Tibial artery (tissue), 4 donors: ENCODE data around the gene PRKCSH.
"Not testable (repeated sequence)": the region's sequence is repeated elsewhere in the genome, so short reads cannot be mapped to it uniquely, and the experiment has no call there.

Experiments
- DNase-seq, 2 donors: peaks; one replicate each; pipeline ENCODE4 v3.0.0-alpha.2; 2019
- H3K27ac ChIP-seq, 2 donors: fragments of 200-600 bp; sonication (generic) in 1 of 2; 1 replicate in 1 of 2; 2 replicates in 1 of 2; pipeline ENCODE4 v1.5.1; 2018 to 2019; ENCODE audit warnings: mild to moderate bottlenecking in 1 of 2
- H3K27me3 ChIP-seq, 2 donors: fragments of 200-600 bp; sonication (generic) in 1 of 2; one replicate each; pipeline versions ENCODE4 v1.5.1 to v1.6.0; 2016 to 2019
- H3K36me3 ChIP-seq, 3 donors: fragments of 200-600 bp; sonication (generic) in 2 of 3; one replicate each; pipeline ENCODE4 v1.5.1; 2016 to 2019; ENCODE audit warnings: mild to moderate bottlenecking in 2 of 3
- H3K4me1 ChIP-seq, 4 donors: fragments of 200-600 bp; sonication (generic) in 2 of 4; 1 replicate in 3 of 4; 2 replicates in 1 of 4; pipeline ENCODE4 v1.5.1; 2016 to 2019
- H3K4me3 ChIP-seq, 2 donors: fragments of 200-600 bp; sonication (generic) in 1 of 2; 1 replicate in 1 of 2; 2 replicates in 1 of 2; pipeline ENCODE4 v1.5.1; 2018 to 2019; ENCODE audit warnings: mild to moderate bottlenecking in 2 of 2
- H3K9me3 ChIP-seq, 3 donors: fragments of 200-600 bp; sonication (generic) in 1 of 3; one replicate each; pipeline ENCODE4 v1.5.1; 2016 to 2019
- CTCF ChIP-seq, 2 experiments: fragments of 200-600 bp in 1 of 2; fragments of 450-650 bp in 1 of 2; IDR thresholded peaks; one replicate each; pipeline ENCODE4 v1.5.1; 2017 to 2019; ENCODE audit warnings: antibody characterized with exemption in 2 of 2, mild to moderate bottlenecking in 1 of 2, moderate library complexity in 1 of 2
- intact Hi-C: fragments of 100-400 bp; cut with DNase I; formaldehyde crosslinking; loops from one replicate; pipeline ENCODE4 v1.15.0; 2023; ENCODE audit warnings: low total_unique reads

PRKCSH gene

GRCh38 chr19:11453468-11454341 lies 18.3 kb downstream of the PRKCSH start:
- no peak for TF ChIP-seq CTCF (IDR thresholded peaks at IDR 0.05)
- intact Hi-C loops = no loop called here
- Histone ChIP-seq H3K36me3 (peaks cover 10 to 24% (median 17%) of the 10 kb centered on the region in 3 donors), H3K27me3 (peaks cover 0 to 41% of the 10 kb centered on the region in 2 donors), H3K4me1 (peaks cover 0 to 15% (median 4%) of the 10 kb centered on the region in 4 donors), H3K4me3 (no peak overlapping the region), H3K27ac (no peak overlapping the region), H3K9me3 (no peaks in the 10 kb centered on the region)
- no peak for DNase-seq

DNA sequence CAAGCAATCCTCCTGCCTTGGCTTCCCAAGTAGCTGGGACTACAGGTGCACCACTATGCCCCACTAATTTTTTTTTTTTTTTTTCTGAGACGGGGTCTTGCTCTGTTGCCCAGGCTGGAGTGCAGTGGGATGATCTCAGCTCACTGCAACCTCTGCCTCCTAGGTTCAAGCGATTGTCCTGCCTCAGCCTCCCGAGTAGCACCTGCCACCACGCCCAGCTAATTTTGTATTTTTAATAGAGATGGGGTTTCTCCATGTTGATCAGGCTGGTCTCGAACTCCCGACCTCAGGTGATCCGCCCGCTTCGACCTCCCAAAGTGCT lies 19.8 kb downstream of the PRKCSH start:
- H3K9me3 ChIP-seq, intact Hi-C loops: not testable (repeated sequence)

DNA sequence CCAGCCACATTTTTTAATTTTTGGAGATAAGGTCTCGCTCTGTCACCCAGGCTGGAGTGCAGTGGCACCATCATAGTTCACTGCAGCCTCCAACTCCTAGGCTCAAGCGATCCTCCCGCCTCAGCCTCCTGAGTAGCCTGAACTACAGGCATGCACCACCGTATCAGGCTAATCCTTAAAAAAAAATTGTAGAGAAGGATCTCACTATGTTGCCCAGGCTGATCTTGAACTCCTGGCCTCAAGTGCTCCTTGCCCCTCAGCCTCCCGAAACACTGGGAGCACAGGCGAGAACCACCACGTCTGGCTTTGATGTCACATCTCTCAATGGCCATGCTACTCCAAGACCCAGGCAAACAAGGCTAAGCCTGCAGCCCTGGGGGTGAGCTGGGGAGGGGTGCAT lies 21.2 kb downstream of the PRKCSH start:
- no peak for TF ChIP-seq CTCF (IDR thresholded peaks at IDR 0.05)
- peaks cover 0 to 46% of the 10 kb centered on the region in 2 donors for H3K27me3 ChIP-seq
- peaks cover 0 to 13% (median 3%) of the 10 kb centered on the region in 4 donors for H3K4me1 ChIP-seq
- H3K9me3 ChIP-seq = no peaks in the 10 kb centered on the region
- H3K36me3 ChIP-seq = no peaks in the 10 kb centered on the region
- intact Hi-C loops = no loop called here
- H3K27ac ChIP-seq = no peak overlapping the region
- H3K4me3 ChIP-seq = no peak overlapping the region
- DNase-seq = no peak

More for the DNA sequence above, 19.8 kb downstream of the PRKCSH start:
- not testable (repeated sequence) for DNase-seq, H3K4me3 ChIP-seq, H3K27ac ChIP-seq, H3K36me3 ChIP-seq
- Histone ChIP-seq H3K27me3 (peaks cover 0 to 49% of the 10 kb centered on the region in 2 donors), H3K4me1 (peaks cover 0 to 15% (median 4%) of the 10 kb centered on the region in 4 donors)

- no peak for TF ChIP-seq CTCF (IDR thresholded peaks at IDR 0.05)
- peaks cover 0 to 44% of the 10 kb centered on the region in 2 donors for H3K27me3 ChIP-seq
- H3K36me3 ChIP-seq = no peaks in the 10 kb centered on the region
- intact Hi-C loops = no loop called here
- DNase-seq = no peak
- H3K4me3 ChIP-seq = no peak overlapping the region
- no peak overlapping the region for H3K27ac ChIP-seq
- peaks cover 0 to 8% (median under 1%) of the 10 kb centered on the region in 4 donors for H3K4me1 ChIP-seq
- no peaks in the 10 kb centered on the region for H3K9me3 ChIP-seq
These were observed 21.7 kb downstream of the PRKCSH start for GRCh38 chr19:11457115-11457514.

- Histone ChIP-seq H3K4me3 (no peak overlapping the region), H3K36me3 (no peaks in the 10 kb centered on the region), H3K4me1 (peaks cover 0 to 7% (median 0%) of the 10 kb centered on the region in 4 donors), H3K27me3 (peaks cover 0 to 39% of the 10 kb centered on the region in 2 donors), H3K27ac (no peak overlapping the region), H3K9me3 (no peaks in the 10 kb centered on the region)
- DNase-seq = no peak
- intact Hi-C loops = no loop called here
- no peak for TF ChIP-seq CTCF (IDR thresholded peaks at IDR 0.05)
These were observed 22.4 kb downstream of the PRKCSH start for GRCh38 chr19:11457831-11458230.

GRCh38 chr19:11458236-11458900 lies 22.9 kb downstream of the PRKCSH start:
- no peaks in the 10 kb centered on the region for H3K9me3 ChIP-seq
- H3K27me3 ChIP-seq = peaks cover 0 to 34% of the 10 kb centered on the region in 2 donors
- H3K27ac ChIP-seq = no peak overlapping the region
- no peak for TF ChIP-seq CTCF (IDR thresholded peaks at IDR 0.05)
- intact Hi-C loops = no loop called here
- no peaks in the 10 kb centered on the region for H3K36me3 ChIP-seq
- H3K4me3 ChIP-seq = no peak overlapping the region
- H3K4me1 ChIP-seq = peaks cover 0 to 7% (median 0%) of the 10 kb centered on the region in 4 donors
- no peak for DNase-seq

DNA sequence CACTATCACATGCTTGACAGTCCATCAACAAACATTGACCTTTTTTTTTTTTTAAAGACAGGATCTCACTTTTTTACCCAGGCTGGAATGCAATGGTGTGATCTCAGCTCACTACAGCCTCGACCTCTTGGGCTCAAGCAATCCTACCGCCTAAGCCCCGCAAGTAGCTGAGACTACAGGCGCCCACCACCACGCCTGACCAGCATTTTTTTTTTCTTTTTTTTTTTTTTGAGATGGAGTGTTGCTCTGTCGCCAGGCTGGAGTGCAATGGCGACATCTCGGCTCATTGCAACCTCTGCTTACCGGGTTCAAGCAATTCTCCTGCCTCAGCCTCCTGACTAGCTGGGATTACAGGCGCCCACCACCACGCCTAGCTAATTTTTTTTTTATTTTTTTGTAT lies 23.5 kb downstream of the PRKCSH start:
- H3K27ac ChIP-seq, H3K4me3 ChIP-seq, intact Hi-C loops, H3K9me3 ChIP-seq, H3K36me3 ChIP-seq, DNase-seq, H3K4me1 ChIP-seq: not testable (repeated sequence)
- peaks cover 0 to 30% of the 10 kb centered on the region in 2 donors for H3K27me3 ChIP-seq
